Ovary (tissue), 9 donors: Measurements from ENCODE around the gene SLC25A18. TPM values are rescaled to one million over a fixed set of nuclear protein-coding genes. Genes with fewer than 3 reads are reported as not detected.
"Not testable (repeated sequence)": the region's sequence is repeated elsewhere in the genome, so short reads cannot be mapped to it uniquely, and the experiment has no call there.

ENCODE experiments used
- DNase-seq, 5 donors: peaks; one replicate each; pipeline ENCODE4 v3.0.0-alpha.2; 2019 to 2020
- H3K27ac ChIP-seq, 2 donors: fragments of 200-600 bp; one replicate each; pipeline versions ENCODE4 v1.5.1 to v1.8.0; 2019 to 2022
- H3K27me3 ChIP-seq: fragments of 200-600 bp; one replicate; pipeline ENCODE4 v1.8.0; 2022
- H3K36me3 ChIP-seq: fragments of 200-600 bp; sonication (generic); one replicate; pipeline ENCODE4 v1.5.1; 2019
- H3K4me1 ChIP-seq: one replicate; pipeline ENCODE4 v1.8.1; 2013; ENCODE audit warnings: mild to moderate bottlenecking, moderate library complexity; ENCODE audit not compliant: insufficient read depth
- H3K4me3 ChIP-seq: fragments of 200-600 bp; sonication (generic); one replicate; pipeline ENCODE4 v1.5.1; 2017
- H3K9me3 ChIP-seq, 2 donors: fragments of 200-600 bp in 1 of 2; sonication (generic) in 1 of 2; one replicate each; pipeline versions ENCODE4 v1.5.1 to v1.8.1; 2013 to 2019; ENCODE audit warnings: mild to moderate bottlenecking in 1 of 2, moderate library complexity in 1 of 2
- CTCF ChIP-seq, 3 donors: fragments of 450-650 bp in 2 of 3; fragments of 200-600 bp in 1 of 3; IDR thresholded peaks; one replicate each; pipeline versions ENCODE4 v1.5.1 to v1.8.0; 2016 to 2022; ENCODE audit warnings: antibody characterized with exemption in 3 of 3, mild to moderate bottlenecking in 1 of 3
- EP300 ChIP-seq: sonication (generic); formaldehyde crosslinking; IDR thresholded peaks from one replicate; pipeline ENCODE4 v1.6.1; 2017; ENCODE audit warnings: antibody characterized with exemption
- POLR2A ChIP-seq: fragments of 450-650 bp; IDR thresholded peaks from one replicate; pipeline ENCODE4 v1.6.1; 2017; ENCODE audit warnings: antibody characterized with exemption, mild to moderate bottlenecking, moderate library complexity
- WGBS, 3 donors: extraction: QIAGEN DNeasy Blood & Tissue Kit in 1 of 3; methylation state at CpG; one replicate each; pipeline versions ENCODE4 v1.1.5 to v1.1.7; 2013 to 2017; 5-methylcytosine and 5-hydroxymethylcytosine counted together
- intact Hi-C, 4 donors: fragments of 100-400 bp; cut with DNase I; formaldehyde crosslinking; loops; one replicate each; pipeline versions ENCODE4 v1.11.0 to v1.15.1; 2022 to 2023
- polyA plus RNA-seq, 2 donors: library from polyadenylated mRNA; stranded (reverse); fragments of 200-250 nt in 1 of 2; fragments of 350-450 nt in 1 of 2; fragmentation: Illumina TruSeq in 1 of 2; extraction: RNeasy Lipid Tissue Mini Kit (QIAGEN cat#74804) in 1 of 2; gene quantifications; one replicate each; pipeline ENCODE4 v1.2.3, GENCODE V29; 2013 to 2014
- total RNA-seq, 7 donors: library from RNA; depleted of rRNA in 2 of 7; stranded (reverse); fragments of >200 nt in 2 of 7; fragmentation: NEBNext Ultra II Directional in 3 of 7; extraction: Animal tissue kit (Norgen Biotek cat#: 25700) in 3 of 7; gene quantifications; one replicate each; pipeline versions ENCODE4 v1.1.0 to v1.2.4, GENCODE V29; 2016 to 2023
- donor health status: DM: no; HTN: no; CAD: no; lungs with moderate emphysema.
- donor health status: DM: no; HTN: no; CAD: no.
- donor health status: Bipolar disorder and iron deficiency.
- donor health status: DM: yes; HTN: yes; CAD: no.
- donor health status: DM: no; HTN: no; CAD: no.
- donor health status: DM: yes; HTN: yes; CAD: no.

Gene SLC25A18
- total and polyA plus RNA-seq, 9 donors = 0.41 to 2.8 (median 1.3) TPM

GRCh38 chr22:17563936-17564391 is 666 bp downstream of the SLC25A18 start:
- TF ChIP-seq CTCF (IDR thresholded peaks at IDR 0.05) (no peak), EP300 (peak; percentile 62)
- intact Hi-C loops = loop anchor here in 1 of 4 donors (5.0 kb wide), 1 partner anchor 458 kb away; the partner anchor contains the start of gene MICAL3
- 33 to 41% (median 39%) methylated on average over 11 of the region's 11 CpGs for WGBS, 3 donors
- Histone ChIP-seq H3K27me3 (no peaks in the 10 kb centered on the region), H3K36me3 (no peaks in the 10 kb centered on the region), H3K27ac (peak overlapping the region in 1 of 2 donors; percentile 60), H3K9me3 (no peaks in the 10 kb centered on the region), H3K4me3 (no peak overlapping the region), H3K4me1 (peaks cover 11% of the 10 kb centered on the region)
- DNase-seq = peak in 2 of 5 donors; percentile 47 to 73

GRCh38 chr22:17566016-17566687 is 2.9 kb downstream of the SLC25A18 start:
- H3K27ac ChIP-seq, intact Hi-C loops, H3K9me3 ChIP-seq, H3K4me3 ChIP-seq, DNase-seq, H3K36me3 ChIP-seq, H3K27me3 ChIP-seq: not testable (repeated sequence)
- 93 to 96% (median 95%) methylated on average over 19 of the region's 19 CpGs for WGBS, 3 donors
- H3K4me1 ChIP-seq = peaks cover 15% of the 10 kb centered on the region

- TF ChIP-seq CTCF (IDR thresholded peaks at IDR 0.05) (no peak), POLR2A (no peak), EP300 (no peak)
- no peak for DNase-seq
- intact Hi-C loops = no loop called here
- Histone ChIP-seq H3K9me3 (no peaks in the 10 kb centered on the region), H3K27me3 (no peaks in the 10 kb centered on the region), H3K4me3 (no peak overlapping the region), H3K36me3 (no peaks in the 10 kb centered on the region), H3K27ac (no peak overlapping the region), H3K4me1 (peaks cover 19% of the 10 kb centered on the region)
- 67 to 87% (median 82%) methylated on average over 10 of the region's 10 CpGs for WGBS, 3 donors
Measured at GRCh38 chr22:17566776-17567175, 3.5 kb downstream of the SLC25A18 start.

- peak overlapping the region; percentile 1 for H3K4me3 ChIP-seq
- peak in 1 of 5 donors; percentile 37 for DNase-seq
- H3K27me3 ChIP-seq = no peaks in the 10 kb centered on the region
- 22 to 30% (median 23%) methylated on average over 8 of the region's 8 CpGs for WGBS, 3 donors
- H3K4me1 ChIP-seq = peaks cover 8% of the 10 kb centered on the region
- no peak for TF ChIP-seq EP300
- no peak for TF ChIP-seq CTCF (IDR thresholded peaks at IDR 0.05)
- TF ChIP-seq POLR2A = no peak
- H3K36me3 ChIP-seq = no peaks in the 10 kb centered on the region
- H3K9me3 ChIP-seq = no peaks in the 10 kb centered on the region
- H3K27ac ChIP-seq = peak overlapping the region; percentile 6 to 55
- intact Hi-C loops = loop anchor here in 1 of 4 donors (10.0 kb wide), 1 partner anchor 65 kb away; the partner anchor contains the start of gene BCL2L13
Measured at GRCh38 chr22:17569971-17570511, 6.7 kb downstream of the SLC25A18 start.
